Activated B cell treated with CpG ODN at 0.5 μM for 24 hours (primary cell): Measurements from ENCODE around the gene UBE2V1. TPM values are rescaled to one million over a fixed set of nuclear protein-coding genes. Genes with fewer than 3 reads are reported as not detected.

Experiments used
- ATAC-seq: fragments of 200-7000 bp; cut with Tn5 transposase; one replicate; pipeline ENCODE4 v1.10.0; 2021; ENCODE audit warnings: low read depth, mild to moderate bottlenecking, moderate library complexity
- CTCF ChIA-PET: fragments of 350-600 bp; sonication (Branson Sonifier 250); formaldehyde crosslinking; loops from one replicate; lab custom pipeline; 2021; ENCODE audit warnings: antibody characterized with exemption; lab: Charles Lee
- POLR2A ChIA-PET: fragments of 350-600 bp; sonication (Branson Sonifier 250); formaldehyde crosslinking; loops from one replicate; lab custom pipeline; 2021; ENCODE audit warnings: antibody characterized with exemption; lab: Charles Lee
- DNase-seq: peaks from one replicate; pipeline ENCODE4 v3.0.0; 2022
- H3K27ac Mint-ChIP-seq: one replicate; pipeline ENCODE4 v1.8.0; 2020; ENCODE audit warnings: mixed read lengths
- H3K27me3 Mint-ChIP-seq: one replicate; pipeline ENCODE4 v1.8.0; 2021; ENCODE audit warnings: mixed read lengths
- H3K36me3 Mint-ChIP-seq: one replicate; pipeline ENCODE4 v1.8.0; 2021; ENCODE audit warnings: low read depth, mixed read lengths
- H3K4me1 Mint-ChIP-seq: one replicate; pipeline ENCODE4 v1.8.0; 2021; ENCODE audit warnings: mixed read lengths
- H3K4me3 Mint-ChIP-seq: one replicate; pipeline ENCODE4 v1.8.0; 2020; ENCODE audit warnings: mild to moderate bottlenecking, mixed read lengths
- H3K9me3 Mint-ChIP-seq: one replicate; pipeline ENCODE4 v1.8.0; 2020; ENCODE audit warnings: mixed read lengths
- intact Hi-C: fragments of 100-400 bp; cut with micrococcal nuclease; formaldehyde crosslinking; loops from one replicate; pipeline ENCODE4 v1.15.1; 2024
- total RNA-seq: library from RNA; stranded (reverse); gene quantifications from 2 replicates; pipeline ENCODE4 v1.2.3, GENCODE V29; 2022
- TF ChIP-seq, protein P1 (sequence below): fragments of 200-600 bp; IDR thresholded peaks from one replicate; pipeline ENCODE4 v1.8.0; 2022; ENCODE audit warnings: antibody characterized with exemption, mild to moderate bottlenecking

UBE2V1 gene
- total RNA-seq, 1 donor from 2014 or later, result 166 TPM

GRCh38 chr20:50039706-50040431 is 73.1 kb downstream of the UBE2V1 start:
- Mint-ChIP-seq H3K4me1 (peaks cover 15% of the 10 kb centered on the region), H3K9me3 (no peaks in the 10 kb centered on the region), H3K4me3 (no peak overlapping the region), H3K36me3 (no peaks in the 10 kb centered on the region), H3K27ac (no peak overlapping the region), H3K27me3 (no peaks in the 10 kb centered on the region)
- TF ChIP-seq, protein P1, sequence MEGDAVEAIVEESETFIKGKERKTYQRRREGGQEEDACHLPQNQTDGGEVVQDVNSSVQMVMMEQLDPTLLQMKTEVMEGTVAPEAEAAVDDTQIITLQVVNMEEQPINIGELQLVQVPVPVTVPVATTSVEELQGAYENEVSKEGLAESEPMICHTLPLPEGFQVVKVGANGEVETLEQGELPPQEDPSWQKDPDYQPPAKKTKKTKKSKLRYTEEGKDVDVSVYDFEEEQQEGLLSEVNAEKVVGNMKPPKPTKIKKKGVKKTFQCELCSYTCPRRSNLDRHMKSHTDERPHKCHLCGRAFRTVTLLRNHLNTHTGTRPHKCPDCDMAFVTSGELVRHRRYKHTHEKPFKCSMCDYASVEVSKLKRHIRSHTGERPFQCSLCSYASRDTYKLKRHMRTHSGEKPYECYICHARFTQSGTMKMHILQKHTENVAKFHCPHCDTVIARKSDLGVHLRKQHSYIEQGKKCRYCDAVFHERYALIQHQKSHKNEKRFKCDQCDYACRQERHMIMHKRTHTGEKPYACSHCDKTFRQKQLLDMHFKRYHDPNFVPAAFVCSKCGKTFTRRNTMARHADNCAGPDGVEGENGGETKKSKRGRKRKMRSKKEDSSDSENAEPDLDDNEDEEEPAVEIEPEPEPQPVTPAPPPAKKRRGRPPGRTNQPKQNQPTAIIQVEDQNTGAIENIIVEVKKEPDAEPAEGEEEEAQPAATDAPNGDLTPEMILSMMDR, result no peak
- intact Hi-C loops, result loop anchor here (2.0 kb wide), 1 partner anchor 57 kb away; the partner anchor contains the start of gene SNAI1
- ATAC-seq (no peak), DNase-seq (no peak)
- ChIA-PET POLR2A (interaction anchor here (0.8 to 2.0 kb wide), 2 partner anchors 28 to 41 kb away, joined by 3 to 15 read pairs; no protein-coding TSS in a partner anchor), CTCF (no interaction called here)

GRCh38 chr20:50038574-50038991 is 74.4 kb downstream of the UBE2V1 start:
- Mint-ChIP-seq H3K27me3 (no peaks in the 10 kb centered on the region), H3K27ac (no peak overlapping the region), H3K4me3 (no peak overlapping the region), H3K9me3 (no peaks in the 10 kb centered on the region), H3K36me3 (no peaks in the 10 kb centered on the region), H3K4me1 (peaks cover 15% of the 10 kb centered on the region)
- ChIA-PET POLR2A (no interaction called here), CTCF (no interaction called here)
- TF ChIP-seq, protein P1, result no peak
- ATAC-seq, result no peak
- DNase-seq, result no peak
- intact Hi-C loops, result no loop called here

DNA sequence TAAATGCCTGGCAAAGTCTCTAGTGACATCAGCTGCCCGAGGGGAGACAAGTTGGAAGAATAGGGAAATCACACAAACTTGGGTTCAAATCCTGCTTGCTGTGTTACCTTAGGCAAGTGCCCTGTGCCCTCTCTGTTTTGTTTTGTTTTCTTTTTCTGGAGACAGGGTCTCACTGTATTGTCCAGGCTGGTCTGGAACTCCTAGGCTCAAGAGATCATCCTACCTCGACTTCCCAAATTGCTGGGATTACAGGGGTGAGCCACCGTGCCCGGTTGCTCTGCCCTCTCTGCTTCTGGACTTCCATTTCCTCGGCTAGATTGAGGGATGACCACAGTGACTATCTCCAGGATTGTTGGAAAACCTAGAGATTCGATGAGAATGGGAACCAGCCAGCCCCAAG is 74.8 kb downstream of the UBE2V1 start:
- Mint-ChIP-seq H3K27me3 (no peaks in the 10 kb centered on the region), H3K27ac (no peak overlapping the region), H3K36me3 (no peaks in the 10 kb centered on the region), H3K9me3 (no peaks in the 10 kb centered on the region), H3K4me3 (no peak overlapping the region), H3K4me1 (peaks cover 15% of the 10 kb centered on the region)
- ChIA-PET CTCF (interaction anchor here (1.2 kb wide), 1 partner anchor 59 kb away, joined by 3 read pairs; no protein-coding TSS in a partner anchor), POLR2A (no interaction called here)
- ATAC-seq (no peak), DNase-seq (no peak)
- intact Hi-C loops, result no loop called here
- TF ChIP-seq, protein P1, result no peak

GRCh38 chr20:50037575-50037974 is 75.4 kb downstream of the UBE2V1 start:
- POLR2A ChIA-PET, result interaction anchor here (0.6 kb wide), 1 partner anchor 776 kb away, joined by 8 read pairs; no protein-coding TSS in a partner anchor
- H3K4me3 Mint-ChIP-seq, result no peak overlapping the region
- no peaks in the 10 kb centered on the region for H3K36me3 Mint-ChIP-seq
- DNase-seq (no peak), ATAC-seq (no peak)
- intact Hi-C loops, result no loop called here
- H3K27ac Mint-ChIP-seq, result no peak overlapping the region
- H3K27me3 Mint-ChIP-seq, result no peaks in the 10 kb centered on the region
- no peaks in the 10 kb centered on the region for H3K9me3 Mint-ChIP-seq
- TF ChIP-seq, protein P1, result no peak
- CTCF ChIA-PET, result interaction anchor here (1.2 kb wide), 1 partner anchor 58 kb away, joined by 3 read pairs; no protein-coding TSS in a partner anchor
- H3K4me1 Mint-ChIP-seq, result peaks cover 15% of the 10 kb centered on the region

DNA sequence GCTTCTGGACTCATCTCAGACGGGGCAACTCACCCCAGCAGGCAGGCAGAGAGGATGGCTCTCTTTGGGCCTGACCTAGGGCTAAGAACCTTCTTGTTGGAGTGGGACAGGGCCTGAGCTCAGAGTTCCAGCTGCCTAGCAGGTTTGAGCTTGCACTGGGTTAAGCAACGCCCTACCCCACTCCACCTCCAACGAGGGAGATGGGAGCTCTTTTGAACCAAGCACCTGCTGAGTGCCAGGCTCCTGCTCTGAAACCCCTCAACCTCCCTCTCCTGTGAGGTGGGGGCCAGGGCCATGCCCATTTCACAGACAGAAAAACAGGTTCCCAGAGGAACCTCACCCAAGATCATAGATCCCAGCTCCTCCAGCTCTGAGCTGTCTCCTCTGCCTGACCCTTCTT is 75.8 kb downstream of the UBE2V1 start:
- Mint-ChIP-seq H3K4me3 (no peak overlapping the region), H3K27ac (no peak overlapping the region), H3K27me3 (no peaks in the 10 kb centered on the region), H3K4me1 (peaks cover 15% of the 10 kb centered on the region), H3K36me3 (no peaks in the 10 kb centered on the region), H3K9me3 (no peaks in the 10 kb centered on the region)
- ChIA-PET CTCF (interaction anchor here (1.2 to 1.6 kb wide), 2 partner anchors 58 kb away, joined by 3 to 5 read pairs; no protein-coding TSS in a partner anchor), POLR2A (interaction anchor here (0.6 kb wide), 1 partner anchor 777 kb away, joined by 8 read pairs; no protein-coding TSS in a partner anchor)
- ATAC-seq (no peak), DNase-seq (no peak)
- TF ChIP-seq, protein P1, result no peak
- intact Hi-C loops, result no loop called here
